Transverse colon (tissue), 4 donors: ENCODE results near the gene TMA7B. TPM values are rescaled to one million over a fixed set of nuclear protein-coding genes. Genes with fewer than 3 reads are reported as not detected.
A peak's percentile ranks its signal among the peaks of the same experiment; 100 is the strongest.

Experiments
- DNase-seq: peaks from one replicate; pipeline ENCODE4 v3.0.0-alpha.2; 2019
- H3K27ac ChIP-seq, 4 donors: fragments of 200-600 bp; sonication (generic); 2 replicates each; pipeline ENCODE4 v1.5.1; 2016 to 2018; ENCODE audit warnings: inconsistent platforms in 4 of 4
- H3K27me3 ChIP-seq: fragments of 200-600 bp; sonication (generic); 2 replicates; pipeline ENCODE4 v1.5.1; 2017; ENCODE audit warnings: inconsistent platforms
- H3K36me3 ChIP-seq, 4 donors: fragments of 200-600 bp; sonication (generic); 2 replicates each; pipeline ENCODE4 v1.5.1; 2017 to 2019; ENCODE audit warnings: inconsistent platforms in 4 of 4
- H3K4me1 ChIP-seq, 4 donors: fragments of 200-600 bp; sonication (generic); 2 replicates each; pipeline ENCODE4 v1.5.1; 2017 to 2020; ENCODE audit warnings: inconsistent platforms in 4 of 4
- H3K4me3 ChIP-seq, 4 donors: fragments of 200-600 bp; sonication (generic); 1 replicate in 1 of 4; 2 replicates in 3 of 4; pipeline versions ENCODE4 v1.5.1 to v1.6.1; 2017 to 2019; ENCODE audit warnings: inconsistent platforms in 4 of 4
- H3K9me3 ChIP-seq, 2 donors: fragments of 200-600 bp; sonication (generic); 2 replicates each; pipeline ENCODE4 v1.5.1; 2017 to 2019; ENCODE audit warnings: inconsistent platforms in 2 of 2
- CTCF ChIP-seq, 5 experiments: fragments of 200-600 bp in 3 of 5; fragments of 450-650 bp in 2 of 5; sonication (generic) in 3 of 5; IDR thresholded peaks; 1 replicate in 2 of 5; 2 replicates in 3 of 5; pipeline ENCODE4 v1.5.1; 2016 to 2017; ENCODE audit warnings: antibody characterized with exemption in 5 of 5, inconsistent platforms in 3 of 5, mild to moderate bottlenecking in 2 of 5, moderate library complexity in 1 of 5
- EP300 ChIP-seq: sonication (generic); formaldehyde crosslinking; IDR thresholded peaks from one replicate; pipeline ENCODE4 v1.6.1; 2017; ENCODE audit warnings: antibody characterized with exemption, low read depth
- POLR2A ChIP-seq: fragments of 450-650 bp; IDR thresholded peaks from one replicate; pipeline ENCODE4 v1.6.1; 2016; ENCODE audit warnings: antibody characterized with exemption, mild to moderate bottlenecking, moderate library complexity
- POLR2AphosphoS5 ChIP-seq, 3 donors: sonication (generic); formaldehyde crosslinking; IDR thresholded peaks; one replicate each; pipeline ENCODE4 v1.6.1; 2016; ENCODE audit warnings: antibody characterized with exemption in 3 of 3
- WGBS, 2 donors: methylation state at CpG; one replicate each; pipeline ENCODE4 v1.1.5; 2018; ENCODE audit warnings: low coverage in 1 of 2; 5-methylcytosine and 5-hydroxymethylcytosine counted together
- in situ Hi-C, 4 donors: fragments of 200-750 bp; cut with MboI; loops; one replicate each; pipeline versions ENCODE4 v1.15.0 to v1.15.1; 2017; ENCODE audit warnings: low sequenced_read_pairs in 3 of 4, low pct_ligation_motif_present in 1 of 4, low pct_unique_long_range_greater_than_20kb in 1 of 4
- intact Hi-C: fragments of 100-400 bp; cut with DNase I; formaldehyde crosslinking; loops from one replicate; pipeline ENCODE4 v1.15.1; 2023; ENCODE audit warnings: low total_unique reads
- total RNA-seq, 4 donors: library from RNA; depleted of rRNA; stranded (reverse); fragments of >200 nt; gene quantifications; one replicate each; pipeline ENCODE4 v1.1.0, GENCODE V29; 2016

Gene TMA7B
- total RNA-seq, 4 donors from 2014 or later, result 0.80 TPM; not detected in 3

GRCh38 chr22:39962071-39962470, 1.9 kb downstream of the TMA7B start:
- Histone ChIP-seq H3K4me1 (peaks cover 0 to 12% (median 5%) of the 10 kb centered on the region in 4 donors), H3K36me3 (no peaks in the 10 kb centered on the region), H3K27ac (no peak overlapping the region), H3K4me3 (no peak overlapping the region), H3K9me3 (no peaks in the 10 kb centered on the region), H3K27me3 (no peaks in the 10 kb centered on the region)
- 87 to 90% methylated on average over 9 of the region's 9 CpGs for WGBS, 2 donors
- TF ChIP-seq CTCF (IDR thresholded peaks at IDR 0.05), result no peak
- no peak for TF ChIP-seq POLR2A
- TF ChIP-seq POLR2AphosphoS5 (IDR thresholded peaks at IDR 0.05), result no peak
- TF ChIP-seq EP300, result no peak
- no peak for DNase-seq
- intact Hi-C loops (no loop called here), in situ Hi-C loops (no loop called here)

- no peak for DNase-seq
- in situ Hi-C loops (no loop called here), intact Hi-C loops (no loop called here)
These were observed 5.6 kb downstream of the TMA7B start for GRCh38 chr22:39965748-39966147.

GRCh38 chr22:39966470-39966869, 6.3 kb downstream of the TMA7B start:
- H3K9me3 ChIP-seq, result no peaks in the 10 kb centered on the region
- peaks cover 0 to 20% (median 12%) of the 10 kb centered on the region in 4 donors for H3K4me1 ChIP-seq
- H3K27ac ChIP-seq, result peak overlapping the region; percentile 55 to 76 (median 68)
- in situ Hi-C loops, result no loop called here
- 58 to 61% methylated on average over 2 of the region's 2 CpGs for WGBS, 2 donors
- intact Hi-C loops, result no loop called here
- H3K27me3 ChIP-seq, result no peaks in the 10 kb centered on the region
- DNase-seq, result no peak
- H3K4me3 ChIP-seq, result no peak overlapping the region
- TF ChIP-seq CTCF (IDR thresholded peaks at IDR 0.05) (no peak), POLR2A (no peak), EP300 (no peak), POLR2AphosphoS5 (IDR thresholded peaks at IDR 0.05) (no peak)
- H3K36me3 ChIP-seq, result no peaks in the 10 kb centered on the region

More at GRCh38 chr22:39965748-39966147, 5.6 kb downstream of the TMA7B start:
- Histone ChIP-seq H3K27ac (no peak overlapping the region), H3K9me3 (no peaks in the 10 kb centered on the region), H3K4me3 (no peak overlapping the region), H3K27me3 (no peaks in the 10 kb centered on the region), H3K4me1 (peaks cover 0 to 20% (median 12%) of the 10 kb centered on the region in 4 donors), H3K36me3 (no peaks in the 10 kb centered on the region)
- WGBS, 2 donors, result 70 to 79% methylated on average over 2 to 5 of the region's 5 CpGs
- TF ChIP-seq POLR2A (no peak), EP300 (no peak), POLR2AphosphoS5 (IDR thresholded peaks at IDR 0.05) (no peak), CTCF (IDR thresholded peaks at IDR 0.05) (no peak)

- Histone ChIP-seq H3K4me3 (no peak overlapping the region), H3K4me1 (peaks cover 0 to 20% (median 12%) of the 10 kb centered on the region in 4 donors), H3K9me3 (no peaks in the 10 kb centered on the region), H3K27ac (peak overlapping the region; percentile 55 to 76 (median 68)), H3K36me3 (no peaks in the 10 kb centered on the region), H3K27me3 (no peaks in the 10 kb centered on the region)
- WGBS, 2 donors, result 41 to 47% methylated on average over 4 to 9 of the region's 9 CpGs
- TF ChIP-seq CTCF (IDR thresholded peaks at IDR 0.05) (no peak), POLR2AphosphoS5 (IDR thresholded peaks at IDR 0.05) (no peak), POLR2A (no peak), EP300 (peak; percentile 36)
- in situ Hi-C loops, result no loop called here
- peak; percentile 54 for DNase-seq
- intact Hi-C loops, result no loop called here
These were observed 7.1 kb downstream of the TMA7B start for GRCh38 chr22:39967103-39967829.
